ENCODE results near the gene PREX1.
"Not testable (repeated sequence)": the region's sequence is repeated elsewhere in the genome, so short reads cannot be mapped to it uniquely, and the experiment has no call there.

Gene PREX1

DNA sequence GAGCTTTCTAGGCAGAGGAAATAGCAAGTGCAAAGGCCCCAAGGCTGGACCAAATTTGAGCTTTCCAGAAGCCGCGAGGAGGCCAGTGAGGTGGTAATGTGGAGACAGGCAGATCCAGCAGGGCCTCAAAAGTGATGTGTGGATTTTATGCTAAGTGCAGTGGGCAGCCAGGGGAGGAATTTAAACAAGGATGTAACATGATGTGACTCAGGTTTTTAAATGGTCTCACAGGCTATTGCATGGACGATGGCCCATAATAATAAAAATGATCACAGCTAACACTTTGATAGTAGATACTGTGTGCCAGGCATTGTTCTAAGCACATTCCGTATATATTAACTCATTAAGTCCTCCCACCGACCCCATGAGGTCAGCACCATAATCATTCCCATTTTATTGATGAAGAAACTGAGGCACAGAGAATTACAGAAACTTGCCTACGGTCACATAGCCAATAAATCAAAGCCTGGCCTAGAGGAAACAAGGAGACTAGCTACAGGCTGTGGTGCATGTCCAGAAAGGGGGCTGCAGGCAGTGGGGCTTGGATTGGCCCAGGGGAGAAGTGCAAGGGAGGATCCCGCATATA, 18.0 kb upstream of the PREX1 start:
- DNase-seq: no peak

DNA sequence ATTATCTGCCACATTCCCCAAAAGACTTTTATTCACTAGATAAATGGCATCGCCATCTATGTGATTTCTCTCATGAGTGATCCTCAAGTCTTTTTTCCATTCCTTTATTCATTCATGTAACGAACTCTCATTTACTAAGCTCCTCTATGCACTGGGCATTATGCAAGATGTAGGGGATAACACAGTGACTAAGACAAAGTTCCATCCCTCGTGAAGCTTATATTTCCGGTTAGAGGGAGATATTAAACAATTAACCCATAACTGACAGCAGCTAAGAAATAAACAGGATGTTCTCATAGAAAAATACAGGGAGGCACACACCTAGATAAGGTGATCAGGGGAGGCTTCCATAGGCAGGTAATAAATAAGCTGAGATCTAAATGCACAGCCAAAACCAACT, 17.2 kb upstream of the PREX1 start:
- DNase-seq: no peak

DNA sequence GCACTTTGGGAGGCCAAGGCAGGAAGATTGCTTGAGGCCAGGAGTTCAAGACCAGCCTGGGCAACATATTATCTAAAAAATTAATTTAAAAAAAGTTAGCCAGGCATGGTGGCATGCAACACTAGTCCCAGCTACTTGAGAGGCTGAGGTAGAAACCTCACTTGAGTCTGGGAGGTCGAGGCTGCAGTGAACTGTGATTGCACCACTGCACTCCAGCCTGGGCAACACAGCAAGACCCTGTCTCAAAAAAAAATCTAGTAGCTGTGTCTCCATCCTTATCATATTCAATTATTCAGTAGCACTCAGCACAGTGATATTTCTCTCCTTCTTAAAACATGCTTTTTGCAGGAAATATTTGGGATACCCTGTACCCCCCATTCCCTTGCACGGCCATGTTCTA, 16.1 kb upstream of the PREX1 start:
- not testable (repeated sequence) for DNase-seq

DNA sequence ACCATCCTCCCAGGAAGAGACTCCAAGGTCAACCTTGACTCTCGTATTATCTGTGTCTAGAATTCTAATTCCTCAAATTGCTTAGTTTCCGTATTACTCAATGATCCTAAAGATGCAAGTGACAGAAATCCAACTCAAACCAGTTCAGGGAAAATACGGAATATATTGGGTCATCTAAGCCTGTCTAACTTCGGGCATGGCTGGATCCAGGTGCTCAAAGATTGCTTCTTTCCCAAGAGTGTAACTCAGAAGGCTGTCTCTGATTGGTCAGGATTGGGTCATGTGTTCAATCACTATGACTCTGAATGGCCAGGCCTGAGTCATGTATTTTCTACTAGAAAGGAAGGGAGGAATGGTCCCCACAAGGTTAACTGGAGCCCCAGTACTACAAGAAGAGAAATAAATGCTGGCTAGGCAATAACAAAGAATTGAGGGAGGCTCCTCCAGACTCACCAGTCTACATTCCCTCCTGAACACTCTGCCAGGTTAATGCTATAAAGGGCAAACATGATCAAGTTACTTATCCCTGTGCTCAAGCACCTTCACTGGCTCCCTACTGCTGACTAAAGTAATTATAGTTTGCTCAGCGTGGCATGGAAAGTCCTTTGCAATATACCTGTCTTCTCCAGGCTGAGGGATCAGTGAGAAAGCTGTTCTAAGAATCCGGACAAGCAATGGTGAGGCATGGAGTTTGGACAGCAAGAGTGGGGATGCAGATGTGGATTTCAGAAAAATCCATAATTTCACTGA, 15.4 kb upstream of the PREX1 start:
- DNase-seq: no peak

DNA sequence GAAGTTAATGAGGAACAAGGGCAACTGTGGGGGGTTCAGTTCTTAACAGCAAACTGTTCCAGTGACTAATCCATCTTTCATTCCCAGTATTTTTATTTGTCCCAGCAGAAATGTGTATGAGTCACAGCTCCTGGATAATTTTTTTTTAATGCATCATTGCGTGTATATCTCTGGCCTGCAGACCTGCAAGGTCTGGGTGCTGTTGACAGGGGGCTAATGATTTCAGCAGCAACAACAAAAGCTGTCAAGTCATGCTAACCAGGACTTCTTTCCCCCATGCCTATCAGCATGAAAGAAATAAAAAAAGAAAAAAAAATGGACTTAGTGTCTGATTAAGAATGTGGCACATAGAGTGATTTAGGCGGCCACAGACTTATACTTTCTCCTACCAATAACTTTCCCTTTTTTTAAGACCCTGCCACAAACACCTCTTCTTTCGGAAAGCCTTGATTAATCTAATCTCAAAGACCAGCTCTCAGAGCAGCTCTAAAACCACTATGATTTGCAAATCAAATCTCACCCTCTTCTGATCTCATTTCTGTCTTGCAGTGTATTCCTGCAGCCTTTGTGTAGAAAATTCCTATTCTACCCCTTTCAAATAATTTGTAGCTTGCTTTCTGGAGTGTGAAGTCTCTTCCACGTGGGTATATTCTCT, 14.2 kb upstream of the PREX1 start:
- DNase-seq: no peak

DNA sequence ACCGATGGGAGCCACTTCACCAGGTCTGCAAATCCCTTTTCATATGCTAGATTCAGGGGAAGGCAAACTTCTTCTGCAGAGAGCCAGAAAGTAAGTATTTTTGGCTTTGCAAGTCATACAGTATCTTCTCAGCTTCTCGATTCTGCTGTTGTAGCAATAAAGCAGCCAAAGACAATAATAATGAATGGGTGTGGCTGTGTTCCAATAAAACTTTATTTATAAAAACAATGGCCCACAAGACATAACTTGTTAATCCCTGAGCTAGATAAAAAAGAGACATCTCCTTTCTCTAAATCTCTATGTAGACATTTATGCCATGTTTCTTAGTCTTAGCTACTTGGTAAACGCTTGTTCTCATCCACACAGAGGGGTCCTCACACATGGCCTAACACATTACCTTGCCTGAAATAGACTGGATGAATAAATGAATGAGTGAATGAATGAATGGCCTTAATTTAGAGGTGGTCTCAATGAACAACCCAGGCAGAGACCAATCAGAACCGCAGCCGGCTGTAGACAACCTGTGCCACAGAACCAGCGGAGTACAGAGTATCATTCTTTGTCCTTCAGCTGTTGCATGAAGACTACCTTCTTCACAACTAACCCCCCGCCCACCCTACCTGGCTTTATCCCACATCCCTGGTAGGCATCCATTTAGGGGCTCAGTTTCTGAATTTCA, 13.5 kb upstream of the PREX1 start:
- DNase-seq: no peak

DNA sequence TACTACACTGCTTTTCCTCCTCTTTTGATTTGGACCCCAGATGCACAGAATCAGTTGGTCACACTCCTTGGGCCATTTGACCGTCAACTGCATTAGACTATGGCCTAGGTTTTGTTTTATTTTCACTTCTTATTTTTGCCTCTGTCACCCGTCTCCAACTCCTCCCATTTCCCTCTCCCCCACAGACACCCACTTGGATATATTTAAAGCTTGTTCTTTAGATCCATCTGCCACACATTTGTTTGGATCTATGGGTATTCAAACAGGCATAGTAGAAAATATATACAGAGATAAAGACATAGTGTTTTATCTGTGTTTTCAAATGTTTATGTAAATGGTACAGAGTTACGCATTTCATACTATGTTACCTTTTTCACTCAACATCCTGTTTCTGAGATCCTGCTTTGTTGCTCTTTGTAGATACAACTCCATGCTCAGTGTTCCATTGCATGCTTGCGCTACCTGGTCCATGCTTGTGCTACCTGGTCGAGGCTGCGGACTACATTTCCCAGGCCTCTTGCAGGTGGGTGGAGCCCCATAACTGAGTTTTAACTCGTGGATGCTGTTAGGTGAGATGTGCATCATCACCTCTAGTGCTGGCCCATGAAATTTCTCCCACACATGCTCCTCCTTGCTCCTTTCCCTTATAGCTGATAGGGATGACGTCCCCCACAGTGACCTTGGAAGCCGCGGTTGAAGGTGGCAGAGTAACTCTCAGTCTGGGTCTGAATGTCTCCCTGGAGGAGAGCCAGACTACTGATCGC, 11.5 kb upstream of the PREX1 start:
- DNase-seq: peak in 1 of 2 donors; percentile 22

DNA sequence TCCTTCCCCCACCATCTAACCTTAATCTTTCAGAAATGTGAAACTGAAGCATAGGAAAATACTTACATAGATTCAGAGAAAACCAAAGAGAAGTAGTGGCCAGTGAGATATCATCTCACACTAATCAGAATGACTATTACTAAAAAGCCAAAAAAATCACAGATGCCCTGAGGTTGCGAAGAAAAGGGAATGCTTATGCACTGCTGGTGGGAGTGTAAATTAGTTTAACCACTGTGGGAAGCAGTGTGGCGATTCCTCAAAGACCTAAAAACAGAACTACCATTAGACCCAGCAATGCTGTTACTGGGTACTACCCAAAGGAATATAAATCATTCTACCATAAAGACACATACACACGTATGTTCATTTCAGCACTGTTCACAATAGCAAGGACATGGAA, 9.2 kb upstream of the PREX1 start:
- no peak for DNase-seq

DNA sequence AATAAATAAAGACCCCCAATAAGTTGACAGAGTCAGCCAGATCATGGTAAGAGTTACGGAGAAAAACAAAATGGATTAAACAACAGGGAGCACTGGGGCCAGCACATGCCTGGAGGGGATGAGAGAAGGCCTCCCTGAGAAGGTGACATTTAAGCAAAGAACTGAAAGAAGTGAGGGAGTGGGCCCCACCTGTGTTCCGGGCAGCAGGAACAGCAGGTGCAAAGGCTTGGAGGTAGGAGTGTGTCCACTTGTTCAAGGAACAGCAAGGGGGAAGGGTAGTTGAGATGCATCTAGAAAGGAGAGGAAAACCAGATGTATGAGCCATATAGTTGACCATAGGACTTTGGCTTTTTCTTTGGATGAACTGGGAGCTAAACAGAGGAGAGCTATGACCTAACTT, 7.6 kb upstream of the PREX1 start:
- no peak for DNase-seq

DNA sequence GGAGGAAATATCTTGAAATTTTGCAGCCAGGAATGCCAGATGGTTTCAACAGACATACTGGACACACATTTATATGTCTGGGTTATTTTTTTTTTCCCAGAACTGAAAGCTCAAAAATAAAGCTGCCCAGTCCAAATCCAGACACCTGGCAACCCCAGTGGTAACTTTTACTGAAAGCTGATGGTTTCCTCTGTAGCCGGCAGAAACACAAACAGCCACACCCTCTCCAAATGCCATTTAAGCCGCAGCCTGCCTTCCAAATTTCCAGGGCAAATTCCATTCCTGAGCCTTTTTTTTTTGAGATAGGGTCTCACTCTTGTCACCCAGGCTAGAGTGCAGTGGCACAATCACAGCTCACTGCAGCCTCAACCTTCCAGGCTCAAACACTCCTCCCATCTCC, 6.5 kb upstream of the PREX1 start:
- no peak for DNase-seq

DNA sequence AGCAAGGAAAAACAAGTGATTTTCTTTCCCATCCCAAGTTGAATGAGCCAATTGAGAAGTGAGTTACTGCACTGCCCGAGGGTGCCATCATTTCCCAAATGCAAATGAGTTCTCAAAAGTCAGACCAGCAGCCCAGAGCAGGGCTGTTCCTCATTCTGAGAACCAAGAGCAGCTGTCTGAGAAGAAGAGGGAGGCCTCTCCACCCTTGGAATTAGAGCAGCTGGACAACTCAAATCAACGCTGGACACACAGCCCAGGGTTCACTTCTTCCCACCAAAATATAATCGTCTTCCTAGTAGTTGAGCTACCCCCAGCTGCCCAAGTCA, 4.6 kb upstream of the PREX1 start:
- no peak for DNase-seq

DNA sequence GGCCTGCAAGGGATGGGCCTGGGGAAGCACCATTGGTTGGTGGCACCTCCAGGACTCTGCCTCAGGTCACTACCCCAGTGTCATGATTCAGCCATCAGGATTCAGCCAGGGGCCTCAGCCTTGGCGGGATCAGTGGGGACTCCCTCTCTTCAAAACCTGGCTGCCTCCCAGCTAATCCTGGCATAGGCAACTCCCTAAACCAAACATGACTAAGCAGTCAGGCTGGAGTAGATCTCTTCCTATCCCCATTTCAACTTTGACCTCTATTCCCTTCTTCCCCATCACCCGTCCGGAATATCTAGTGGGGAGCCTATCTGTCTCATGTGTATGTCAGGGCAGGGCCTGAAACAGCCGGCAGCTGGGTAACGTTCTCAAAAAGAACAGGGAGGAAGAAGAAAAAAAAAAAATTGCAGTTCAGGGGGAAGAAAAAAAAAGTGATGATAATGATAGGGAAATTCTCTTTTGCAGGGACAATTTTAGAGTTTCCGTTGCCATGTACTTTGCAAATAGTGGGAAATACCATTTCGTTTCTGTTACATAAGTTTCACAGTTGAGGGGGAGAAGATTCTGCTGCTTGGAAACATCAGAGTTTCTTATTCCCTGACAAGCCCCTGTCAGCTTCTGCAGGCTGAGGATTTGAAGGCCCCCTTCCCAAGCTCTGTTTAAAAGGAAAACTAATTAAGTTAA, 4.1 kb upstream of the PREX1 start:
- DNase-seq: peak in 1 of 2 donors; percentile 25

DNA sequence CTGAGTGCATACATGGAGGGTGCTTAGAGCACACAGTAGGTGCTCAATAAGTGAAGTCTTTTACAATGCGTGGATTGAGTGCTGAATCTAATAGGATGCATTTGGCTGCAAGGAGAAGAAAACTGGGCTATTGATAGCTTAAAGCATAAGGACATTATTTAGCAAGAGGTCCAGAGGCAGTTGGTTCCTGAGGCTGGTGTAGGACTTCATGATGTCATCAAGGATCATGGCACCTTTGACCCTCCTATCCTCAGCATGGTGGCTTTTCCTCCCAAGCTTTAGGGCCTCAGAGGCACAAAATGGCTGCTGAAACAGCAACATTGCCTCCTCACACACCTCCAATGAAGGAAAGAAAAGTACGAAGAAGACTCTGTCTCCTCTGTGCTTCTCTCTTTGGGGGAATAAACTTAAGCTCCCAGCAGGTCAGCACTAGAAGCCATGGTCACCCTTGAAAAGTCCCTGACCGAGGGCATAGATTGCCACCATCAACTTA, 3.1 kb upstream of the PREX1 start:
- no peak for DNase-seq

DNA sequence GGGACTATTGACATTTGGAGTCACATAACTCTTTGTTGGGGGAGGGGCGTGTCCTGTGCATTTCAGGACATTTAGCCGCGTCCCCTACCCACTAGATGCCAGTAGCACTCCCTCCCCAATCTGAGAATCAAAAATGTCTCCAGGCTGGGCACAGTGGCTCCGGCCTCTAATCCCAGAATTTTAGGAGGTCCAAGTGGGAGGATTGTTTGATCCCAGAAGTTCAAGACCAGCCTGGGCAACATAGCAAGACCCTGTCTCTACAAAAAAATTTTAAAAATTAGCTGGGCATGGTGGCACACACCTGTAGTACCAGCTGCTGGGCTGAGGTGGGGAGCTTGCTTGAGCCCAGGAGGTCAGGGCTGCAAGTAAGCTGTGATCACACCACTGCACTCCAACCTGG, 2.1 kb upstream of the PREX1 start:
- DNase-seq: no peak

DNA sequence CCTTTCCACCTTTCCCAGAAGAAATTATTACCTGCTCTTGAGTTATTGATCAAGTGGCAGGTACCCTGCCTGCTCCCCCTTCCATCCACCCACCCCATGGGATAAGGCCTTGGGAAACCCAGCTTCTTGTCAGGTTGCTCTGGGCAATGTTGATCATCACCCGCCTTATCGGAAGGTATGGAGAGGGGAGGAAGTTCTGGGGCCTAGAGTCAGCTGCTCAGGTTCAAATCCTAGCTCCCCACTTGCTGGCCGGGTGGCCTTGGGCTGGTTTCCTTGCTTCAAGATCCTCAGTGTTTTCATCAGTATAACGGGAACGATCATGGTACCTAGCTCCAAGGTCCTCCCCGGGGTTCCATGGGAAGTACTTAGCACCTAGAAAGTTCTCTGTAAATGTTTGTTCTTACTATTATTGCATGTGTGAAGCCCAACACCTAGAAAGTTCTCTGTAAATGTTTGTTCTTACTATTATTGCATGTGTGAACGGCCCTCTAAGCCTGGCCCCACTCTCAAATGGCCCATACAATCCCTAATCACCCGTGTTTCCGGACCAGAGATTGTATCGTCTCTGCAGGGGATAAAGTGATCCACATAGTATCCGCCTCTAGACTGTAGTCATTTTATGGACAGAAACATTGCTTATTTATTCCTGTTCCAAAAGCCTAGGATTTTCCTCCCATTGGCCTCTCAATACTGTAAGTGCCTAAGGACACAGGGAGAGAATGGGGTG, 1.1 kb upstream of the PREX1 start:
- DNase-seq: no peak

DNA sequence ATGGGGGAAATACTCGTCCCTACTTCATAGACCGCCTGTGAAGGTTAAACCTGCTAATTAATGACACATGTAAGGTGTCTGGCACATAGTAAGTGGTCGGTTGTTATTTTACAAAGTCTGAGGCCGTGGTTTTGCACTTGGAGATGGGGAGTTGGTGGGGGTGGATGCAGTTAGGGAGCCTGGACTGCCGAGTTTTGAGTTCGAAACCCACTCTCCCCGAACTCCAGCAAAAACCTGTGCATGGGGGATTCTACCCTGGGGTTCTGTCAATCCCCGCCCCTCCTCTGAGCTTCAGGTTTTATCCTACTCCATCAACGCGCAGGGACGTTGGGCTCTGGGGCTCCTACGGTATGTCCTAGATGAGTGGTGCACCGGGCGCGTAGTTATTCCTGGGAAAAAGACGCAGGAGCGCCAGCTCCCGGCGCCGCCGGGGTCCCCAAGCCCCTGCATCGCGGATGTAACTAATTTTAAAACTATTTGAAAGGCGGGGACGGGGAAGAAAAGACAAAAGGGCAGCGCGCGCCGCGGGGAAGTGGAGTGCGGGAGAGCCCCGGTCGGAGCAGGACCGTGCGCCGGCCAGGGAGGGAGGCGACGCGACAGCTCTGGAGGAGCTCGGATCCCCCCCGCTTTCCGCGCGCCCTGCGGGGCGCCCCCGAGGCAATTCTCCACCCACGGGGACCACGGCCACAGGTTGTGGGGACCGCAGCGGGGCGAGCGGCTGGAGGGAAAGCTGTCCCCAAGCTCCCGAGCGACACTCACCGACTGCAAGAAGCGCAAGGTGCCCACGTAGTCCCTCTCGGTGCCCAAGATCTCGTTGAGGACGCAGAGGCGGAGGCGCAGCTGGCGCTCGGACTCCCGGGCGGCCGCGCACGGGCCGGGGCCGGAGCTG, 672 bp downstream of the PREX1 start:
- peak in 1 of 2 donors; percentile 50 for DNase-seq

DNA sequence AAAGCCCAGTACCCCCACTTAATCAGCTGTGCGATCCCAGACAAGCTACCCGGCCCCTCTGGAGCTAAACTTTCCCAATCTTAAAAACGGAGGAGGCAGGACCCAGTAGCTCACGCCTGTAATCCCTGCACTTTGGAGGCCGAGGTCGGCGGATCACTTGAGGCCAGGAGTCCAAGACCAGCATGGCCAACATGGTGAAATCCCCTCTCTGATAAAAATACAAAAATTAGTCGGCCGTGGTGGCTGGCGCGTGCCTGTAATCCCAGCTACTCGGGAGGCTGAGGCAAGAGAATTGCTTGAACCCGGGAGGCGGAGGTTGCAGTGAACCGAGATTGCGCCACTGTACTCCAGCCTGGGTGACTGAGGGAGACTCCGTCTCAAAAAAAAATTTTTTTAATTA, 1.3 kb downstream of the PREX1 start:
- DNase-seq: not testable (repeated sequence)

DNA sequence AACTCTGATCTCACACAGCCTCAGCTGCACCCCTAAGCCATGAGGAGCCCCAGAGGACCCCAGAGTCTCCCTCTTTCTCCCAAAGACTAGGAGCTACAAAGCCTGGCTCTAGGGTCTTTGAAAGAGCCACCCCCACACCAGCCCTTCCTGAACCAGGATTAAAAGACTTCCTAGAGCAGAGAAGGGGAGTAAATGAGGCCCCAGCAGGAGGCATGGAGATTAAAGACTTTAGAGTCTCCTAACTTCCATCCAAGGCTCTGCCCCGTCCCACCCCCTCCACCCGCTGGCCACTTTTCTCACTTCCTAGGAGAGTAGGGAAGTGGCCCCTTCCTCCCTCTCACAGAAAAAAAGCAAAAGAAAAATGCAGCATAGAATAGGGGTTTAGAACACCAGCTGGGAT, 1.7 kb downstream of the PREX1 start:
- no peak for DNase-seq

DNA sequence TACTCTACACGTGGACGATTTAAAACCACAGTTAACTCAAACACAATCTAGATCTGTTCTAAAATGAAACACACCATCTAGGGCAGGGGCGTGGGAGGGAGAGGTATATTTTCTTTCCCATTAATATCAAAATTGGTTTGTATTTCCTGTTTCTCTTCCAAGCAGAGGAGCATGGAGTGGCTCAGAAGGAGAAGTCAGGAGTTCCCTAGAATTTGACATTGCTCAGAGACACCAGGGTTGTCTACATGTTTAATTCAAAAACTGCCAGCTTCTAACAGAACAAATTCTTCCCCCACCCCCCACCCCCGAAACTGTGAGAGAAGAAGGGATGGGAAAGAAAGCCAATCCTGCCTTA, 2.3 kb downstream of the PREX1 start:
- DNase-seq: no peak

DNA sequence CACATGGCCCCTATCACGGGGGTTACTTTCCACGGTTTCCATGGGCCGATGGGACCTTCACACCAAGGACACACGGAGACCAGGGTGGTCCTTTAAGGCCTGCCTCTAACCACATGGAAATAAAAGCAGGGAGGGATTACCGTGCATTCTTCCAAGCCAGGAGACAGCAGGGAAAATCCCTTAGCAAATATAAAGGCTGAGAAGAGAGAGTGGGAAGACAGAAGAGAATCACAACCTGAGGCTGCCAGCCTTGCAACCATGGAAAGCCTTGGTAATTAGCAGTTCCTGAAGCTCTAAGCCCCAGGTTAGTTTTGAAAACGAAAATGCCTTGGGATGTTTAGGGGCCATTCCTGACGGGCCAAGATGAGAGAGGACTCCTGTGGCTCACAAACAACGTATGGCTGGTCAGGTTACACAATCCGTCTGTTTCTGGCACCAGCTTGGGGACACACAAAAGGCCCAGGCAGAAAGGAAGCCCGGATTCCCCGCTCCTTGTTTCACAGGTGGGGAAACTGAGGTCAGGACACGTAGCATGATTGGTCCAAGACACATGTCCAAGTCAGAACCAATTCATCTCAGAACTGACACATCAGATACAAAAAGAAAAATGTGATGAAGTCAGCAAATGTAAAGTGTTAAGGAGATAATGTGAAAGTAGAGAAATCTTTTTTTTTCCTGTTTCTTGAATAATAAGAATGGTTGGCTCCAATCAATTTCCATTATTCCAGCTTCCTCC, 2.8 kb downstream of the PREX1 start:
- DNase-seq: no peak

Measured in hippocampal formation (tissue), 2 donors.